Esophagus muscularis mucosa (tissue), 3 donors: Measurements from ENCODE around the gene GIGYF1.

Experiments
- CTCF ChIP-seq, 3 experiments: fragments of 200-600 bp in 2 of 3; fragments of 450-650 bp in 1 of 3; sonication (generic) in 2 of 3; IDR thresholded peaks; one replicate each; pipeline ENCODE4 v1.5.1; 2017 to 2019; ENCODE audit warnings: antibody characterized with exemption in 3 of 3, mild to moderate bottlenecking in 2 of 3, moderate library complexity in 1 of 3
- POLR2AphosphoS5 ChIP-seq, 2 donors: sonication (generic); formaldehyde crosslinking; IDR thresholded peaks; one replicate each; pipeline ENCODE4 v1.6.1; 2017; ENCODE audit warnings: antibody characterized with exemption in 2 of 2

DNA sequence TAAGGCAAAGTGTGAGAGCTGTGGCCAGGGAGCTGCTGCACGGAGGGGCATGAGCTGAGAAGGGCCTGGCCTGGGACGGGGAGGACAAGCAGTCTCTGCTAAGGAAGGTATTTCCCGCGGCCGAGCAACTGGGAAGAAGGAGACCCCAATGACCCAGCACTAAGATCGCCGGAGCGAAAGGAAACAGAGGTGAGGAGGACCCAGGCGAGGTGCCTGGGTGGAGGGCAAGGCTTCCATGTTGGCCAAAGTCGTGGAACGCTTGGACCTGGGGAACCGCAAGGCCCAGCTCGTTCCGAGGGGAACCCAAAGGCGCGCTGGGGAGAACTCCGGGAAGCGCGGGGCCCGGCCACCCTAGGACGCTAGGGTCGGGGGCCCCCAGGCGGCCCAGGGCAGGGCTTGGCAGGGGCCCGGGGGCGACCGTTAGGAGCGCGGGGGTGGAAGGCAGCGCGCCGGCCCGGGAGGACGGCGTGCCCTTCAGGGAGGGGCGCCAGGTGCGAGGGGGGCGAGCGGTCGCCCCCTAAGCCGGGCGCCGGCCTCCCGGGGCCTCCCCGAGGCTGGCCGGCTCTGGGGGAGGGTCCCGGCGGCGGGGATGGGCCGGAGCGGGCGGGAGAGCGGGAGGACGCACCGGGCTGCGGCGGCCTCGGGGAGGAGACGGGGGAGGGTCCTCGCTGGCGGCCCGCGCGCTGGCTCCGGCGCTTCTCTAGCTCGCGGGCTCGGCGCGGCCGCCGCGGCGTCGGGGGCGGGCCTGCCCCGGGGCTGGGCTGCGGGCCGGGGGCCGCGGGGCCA lies 545 bp downstream of the GIGYF1 start:
- TF ChIP-seq CTCF (IDR thresholded peaks at IDR 0.05) (no peak), POLR2AphosphoS5 (IDR thresholded peaks at IDR 0.05) (no peak)
